GM23338 (cell line): ENCODE results near the gene LMAN2L. TPM values are rescaled to one million over a fixed set of nuclear protein-coding genes. Genes with fewer than 3 reads are reported as not detected.

Experiments used
- ATAC-seq: fragments of 200-7000 bp; cut with Tn5 transposase; 3 replicates; pipeline ENCODE4 v1.9.1; 2020
- DNase-seq: peaks from one replicate; pipeline ENCODE4 v3.0.0-alpha.2; 2015; ENCODE audit warnings: low spot score
- H2AFZ ChIP-seq: fragments of 200-600 bp; sonication (generic); 2 replicates; pipeline ENCODE4 v1.8.0; 2016; ENCODE audit warnings: antibody characterized with exemption, mild to moderate bottlenecking, moderate library complexity
- H3F3A ChIP-seq: fragments of 200-600 bp; sonication (generic); replicated peaks from 2 replicates; pipeline ENCODE4 v1.8.0; 2017; ENCODE audit warnings: antibody characterized with exemption, mixed run types, low read depth
- H3K27ac ChIP-seq: fragments of 200-600 bp; sonication (generic); 2 replicates; pipeline ENCODE4 v1.6.1; 2016; ENCODE audit warnings: low read depth
- H3K27me3 ChIP-seq: fragments of 200-600 bp; sonication (generic); 2 replicates; pipeline ENCODE4 v1.8.0; 2016; ENCODE audit warnings: mild to moderate bottlenecking, mixed run types, moderate library complexity; ENCODE audit not compliant: insufficient read depth
- H3K36me3 ChIP-seq: fragments of 200-600 bp; sonication (generic); 2 replicates; pipeline ENCODE4 v1.8.0; 2016; ENCODE audit warnings: mild to moderate bottlenecking; ENCODE audit not compliant: insufficient read depth
- H3K4me1 ChIP-seq: fragments of 200-600 bp; sonication (generic); 2 replicates; pipeline ENCODE4 v1.8.0; 2016; ENCODE audit warnings: mild to moderate bottlenecking, moderate library complexity; ENCODE audit not compliant: insufficient read depth
- H3K4me2 ChIP-seq: fragments of 200-600 bp; sonication (generic); 2 replicates; pipeline ENCODE4 v1.7.1; 2017; ENCODE audit warnings: mixed run types
- H3K4me3 ChIP-seq: fragments of 200-600 bp; sonication (generic); 2 replicates; pipeline ENCODE4 v1.6.1; 2016; ENCODE audit warnings: mixed run types
- H3K79me2 ChIP-seq: fragments of 200-600 bp; sonication (generic); replicated peaks from 2 replicates; pipeline ENCODE4 v1.8.0; 2017; ENCODE audit warnings: mild to moderate bottlenecking; ENCODE audit not compliant: insufficient read depth
- H3K9me2 ChIP-seq: fragments of 200-600 bp; sonication (generic); 2 replicates; pipeline ENCODE4 v1.8.0; 2017; ENCODE audit not compliant: insufficient read depth
- H4K20me1 ChIP-seq: fragments of 200-600 bp; sonication (generic); replicated peaks from 2 replicates; pipeline ENCODE4 v1.8.0; 2017; ENCODE audit warnings: mild to moderate bottlenecking; ENCODE audit not compliant: insufficient read depth
- H3K27ac Mint-ChIP-seq: 2 replicates; pipeline ENCODE4 v1.8.0; 2020; ENCODE audit warnings: inconsistent platforms, mild to moderate bottlenecking, moderate library complexity, mixed read lengths
- H3K27me3 Mint-ChIP-seq: 3 replicates; pipeline ENCODE4 v1.8.0; 2022; ENCODE audit warnings: low read depth, mild to moderate bottlenecking, moderate library complexity, mixed read lengths, inconsistent platforms; ENCODE audit not compliant: insufficient read depth, poor library complexity
- H3K36me3 Mint-ChIP-seq: 3 replicates; pipeline ENCODE4 v1.8.0; 2021; ENCODE audit warnings: low read depth, mild to moderate bottlenecking, inconsistent platforms, moderate library complexity, mixed read lengths
- H3K4me1 Mint-ChIP-seq: 3 replicates; pipeline ENCODE4 v1.8.0; 2020; ENCODE audit warnings: mild to moderate bottlenecking, inconsistent platforms, mixed read lengths
- H3K4me3 Mint-ChIP-seq: 3 replicates; pipeline ENCODE4 v1.8.0; 2021; ENCODE audit warnings: moderate library complexity, mild to moderate bottlenecking, inconsistent platforms, mixed read lengths
- H3K9me3 Mint-ChIP-seq: 3 replicates; pipeline ENCODE4 v1.8.0; 2020; ENCODE audit warnings: moderate library complexity, mild to moderate bottlenecking, inconsistent platforms, mixed read lengths
- CREB1 ChIP-seq: fragments of 250-450 bp; sonication (Bioruptor Pico); IDR thresholded peaks from 2 replicates; pipeline ENCODE4 v1.5.0; 2020; ENCODE audit warnings: low read depth, mild to moderate bottlenecking, moderate library complexity
- CTCF ChIP-seq, 2 experiments: fragments of 200-600 bp in 1 of 2; sonication (generic) in 1 of 2; conservative IDR thresholded peaks; 2 replicates each; pipeline versions ENCODE4 v1.5.1 to v1.6.1; 2016 to 2017; ENCODE audit warnings: antibody characterized with exemption in 2 of 2, low read depth in 2 of 2, mild to moderate bottlenecking in 2 of 2, moderate library complexity in 1 of 2
- EZH2 ChIP-seq: fragments of 200-600 bp; sonication (generic); IDR thresholded peaks from one replicate; pipeline ENCODE4 v1.8.0; 2017; ENCODE audit warnings: antibody characterized with exemption, mild to moderate bottlenecking, low read depth; ENCODE audit not compliant: unreplicated experiment
- EZH2phosphoT487 ChIP-seq: fragments of 200-600 bp; sonication (generic); IDR thresholded peaks from one replicate; pipeline ENCODE4 v1.8.1; 2018; ENCODE audit warnings: antibody characterized with exemption; ENCODE audit not compliant: unreplicated experiment
- JUNB ChIP-seq: IDR thresholded peaks from one replicate; pipeline ENCODE4 v1.6.1; 2016; ENCODE audit warnings: antibody characterized with exemption; ENCODE audit not compliant: unreplicated experiment
- NANOG ChIP-seq: IDR thresholded peaks from 2 replicates; pipeline ENCODE4 v1.6.1; 2016; ENCODE audit warnings: antibody characterized with exemption, borderline replicate concordance
- POLR2AphosphoS5 ChIP-seq: IDR thresholded peaks from 2 replicates; pipeline ENCODE4 v1.6.1; 2016; ENCODE audit warnings: antibody characterized with exemption, low read depth
- REST ChIP-seq: IDR thresholded peaks from one replicate; pipeline ENCODE4 v1.6.1; 2018; ENCODE audit warnings: antibody characterized with exemption; ENCODE audit not compliant: unreplicated experiment
- STAT1 ChIP-seq: IDR thresholded peaks from one replicate; pipeline ENCODE4 v1.6.1; 2016; ENCODE audit warnings: antibody characterized with exemption; ENCODE audit not compliant: unreplicated experiment
- ZNF114 ChIP-seq: fragments of 250-450 bp; sonication (Bioruptor Pico); IDR thresholded peaks from 2 replicates; pipeline ENCODE4 v1.5.0; 2020; ENCODE audit warnings: mild to moderate bottlenecking, moderate library complexity
- polyA plus RNA-seq: library from polyadenylated mRNA; unstranded; fragments of >200 nt; fragmentation: Nextera tagmentation; extraction: Ambion mirVana; gene quantifications from 2 replicates; pipeline ENCODE4 v1.2.1, GENCODE V29; 2016
- total RNA-seq: library from RNA; depleted of rRNA; stranded (reverse); fragments of >200 nt; shearing (Covaris generic); gene quantifications from 2 replicates; pipeline ENCODE4 v1.2.3, GENCODE V29; 2014

Gene LMAN2L
- total and polyA plus RNA-seq, 2 experiments from 2014 or later, result 11.8 to 15.8 TPM

DNA sequence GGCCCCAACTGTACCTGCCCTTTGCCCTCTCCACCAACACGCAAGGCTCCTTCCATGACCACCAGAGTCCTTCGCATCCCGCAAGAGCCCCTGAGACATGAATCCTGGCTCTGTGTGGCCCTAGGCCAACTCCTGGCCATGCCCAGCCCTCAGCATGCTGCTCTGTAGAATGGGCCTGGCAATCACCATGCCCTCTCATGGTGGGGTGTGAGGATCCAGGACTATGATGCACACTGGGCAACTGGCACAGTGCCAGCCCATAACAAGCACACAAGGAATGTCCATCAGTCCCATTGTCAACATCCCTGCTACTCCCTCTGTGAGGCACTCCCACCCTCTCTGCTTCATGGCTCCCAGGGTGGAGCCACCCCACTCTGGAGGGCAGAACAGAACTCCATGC lies 52.6 kb downstream of the LMAN2L start:
- Mint-ChIP-seq H3K9me3 (no peaks in the 10 kb centered on the region), H3K4me1 (peaks cover 5% of the 10 kb centered on the region; the same call in 1 of the 3 replicates), H3K27ac (no peak overlapping the region), H3K4me3 (no peak overlapping the region), H3K27me3 (peaks cover 6% of the 10 kb centered on the region), H3K36me3 (no peaks in the 10 kb centered on the region)
- H3K4me3 ChIP-seq, result no peak overlapping the region
- H3K9me2 ChIP-seq, result no peaks in the 10 kb centered on the region
- DNase-seq, result no peak
- H3K79me2 ChIP-seq, result no peaks in the 10 kb centered on the region
- no peaks in the 10 kb centered on the region for H3K27me3 ChIP-seq
- H3K4me1 ChIP-seq, result no peaks in the 10 kb centered on the region
- H2AFZ ChIP-seq, result no peak overlapping the region
- no peak overlapping the region for H3K27ac ChIP-seq
- no peak overlapping the region for H3K4me2 ChIP-seq
- no peaks in the 10 kb centered on the region for H3F3A ChIP-seq
- no peaks in the 10 kb centered on the region for H4K20me1 ChIP-seq
- ATAC-seq, result no peak
- TF ChIP-seq EZH2, result no peak
- no peak for TF ChIP-seq POLR2AphosphoS5
- TF ChIP-seq EZH2phosphoT487, result no peak
- TF ChIP-seq STAT1, result no peak
- TF ChIP-seq NANOG, result no peak
- TF ChIP-seq CREB1 (CRISPR knock-in tag), result no peak
- TF ChIP-seq ZNF114, result no peak
- no peak for TF ChIP-seq JUNB
- H3K36me3 ChIP-seq, result no peaks in the 10 kb centered on the region

GRCh38 chr2:96685577-96686459 lies 54.0 kb downstream of the LMAN2L start:
- no peaks in the 10 kb centered on the region for H3K9me2 ChIP-seq
- peaks cover 6% of the 10 kb centered on the region for H3K27me3 Mint-ChIP-seq
- H3K9me3 Mint-ChIP-seq, result no peaks in the 10 kb centered on the region
- H3K27ac ChIP-seq, result no peak overlapping the region
- H3K27me3 ChIP-seq, result no peaks in the 10 kb centered on the region
- TF ChIP-seq CTCF (conservative IDR thresholded peaks at IDR 0.05; ENCODE audit: low read depth in 2 of 2) (peak; percentile 19 to 57; a peak in 3 of 4 replicates), POLR2AphosphoS5 (no peak), REST (no peak)
- no peak overlapping the region for H3K4me3 ChIP-seq
- no peaks in the 10 kb centered on the region for H3K79me2 ChIP-seq
- no peaks in the 10 kb centered on the region for H4K20me1 ChIP-seq
- no peak overlapping the region; the same call in 1 of the 2 replicates for H2AFZ ChIP-seq
- H3K4me1 ChIP-seq, result no peaks in the 10 kb centered on the region
- no peak overlapping the region for H3K4me3 Mint-ChIP-seq
- H3K36me3 Mint-ChIP-seq, result no peaks in the 10 kb centered on the region
- H3K27ac Mint-ChIP-seq, result no peak overlapping the region
- H3K4me2 ChIP-seq, result no peak overlapping the region
- H3K4me1 Mint-ChIP-seq, result peaks cover 5% of the 10 kb centered on the region; the same call in 1 of the 3 replicates
- H3F3A ChIP-seq, result no peaks in the 10 kb centered on the region
- no peaks in the 10 kb centered on the region for H3K36me3 ChIP-seq
- ATAC-seq, result peak; percentile 76
- peak; percentile 60 for DNase-seq
